ENCODE results near the gene XRRA1. TPM values are rescaled to one million over a fixed set of nuclear protein-coding genes. Genes with fewer than 3 reads are reported as not detected.

Gene XRRA1
- total RNA-seq, 1 donor from 2014 or later = 10.8 TPM

- peak within 1 kb of the TSS; percentile 93 for H3K27ac Mint-ChIP-seq
- H3K4me1 Mint-ChIP-seq (ENCODE audit: low read depth) = peaks cover 28% of the 10 kb centered on the region
- H3K9me3 Mint-ChIP-seq (ENCODE audit: low read depth) = no peaks in the 10 kb centered on the region
Measured at GRCh38 chr11:74988541-74989259, 39.8 kb upstream of the XRRA1 start, which contains the start of gene NEU3. Gene NEU3, plus strand, starts transcription at chr11:74988933. Its CDS starts 128 bp downstream, at chr11:74989061.

GRCh38 chr11:74984730-74985129 is 35.8 kb upstream of the XRRA1 start:
- H3K36me3 Mint-ChIP-seq (ENCODE audit: insufficient read depth) = peaks cover 10% of the 10 kb centered on the region
- no peak for DNase-seq (ENCODE audit: low spot score, unreplicated experiment)
- TF ChIP-seq, protein P1, sequence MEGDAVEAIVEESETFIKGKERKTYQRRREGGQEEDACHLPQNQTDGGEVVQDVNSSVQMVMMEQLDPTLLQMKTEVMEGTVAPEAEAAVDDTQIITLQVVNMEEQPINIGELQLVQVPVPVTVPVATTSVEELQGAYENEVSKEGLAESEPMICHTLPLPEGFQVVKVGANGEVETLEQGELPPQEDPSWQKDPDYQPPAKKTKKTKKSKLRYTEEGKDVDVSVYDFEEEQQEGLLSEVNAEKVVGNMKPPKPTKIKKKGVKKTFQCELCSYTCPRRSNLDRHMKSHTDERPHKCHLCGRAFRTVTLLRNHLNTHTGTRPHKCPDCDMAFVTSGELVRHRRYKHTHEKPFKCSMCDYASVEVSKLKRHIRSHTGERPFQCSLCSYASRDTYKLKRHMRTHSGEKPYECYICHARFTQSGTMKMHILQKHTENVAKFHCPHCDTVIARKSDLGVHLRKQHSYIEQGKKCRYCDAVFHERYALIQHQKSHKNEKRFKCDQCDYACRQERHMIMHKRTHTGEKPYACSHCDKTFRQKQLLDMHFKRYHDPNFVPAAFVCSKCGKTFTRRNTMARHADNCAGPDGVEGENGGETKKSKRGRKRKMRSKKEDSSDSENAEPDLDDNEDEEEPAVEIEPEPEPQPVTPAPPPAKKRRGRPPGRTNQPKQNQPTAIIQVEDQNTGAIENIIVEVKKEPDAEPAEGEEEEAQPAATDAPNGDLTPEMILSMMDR (IDR thresholded peaks at IDR 0.05; ENCODE audit: unreplicated experiment) = no peak
- H3K9me3 Mint-ChIP-seq (ENCODE audit: low read depth) = no peaks in the 10 kb centered on the region
- peaks cover 16% of the 10 kb centered on the region for H3K4me1 Mint-ChIP-seq (ENCODE audit: low read depth)
- H3K4me3 Mint-ChIP-seq (ENCODE audit: low read depth) = no peak overlapping the region
- H3K27me3 Mint-ChIP-seq = no peaks in the 10 kb centered on the region
- H3K27ac Mint-ChIP-seq = peak overlapping the region; percentile 14

More at GRCh38 chr11:74988541-74989259, 39.8 kb upstream of the XRRA1 start, which contains the start of gene NEU3:
- Mint-ChIP-seq H3K36me3 (ENCODE audit: insufficient read depth) (no peaks in the 10 kb centered on the region), H3K27me3 (peaks cover 5% of the 10 kb centered on the region), H3K4me3 (ENCODE audit: low read depth) (peak within 1 kb of the TSS; percentile 96)
- TF ChIP-seq, protein P1 (IDR thresholded peaks at IDR 0.05; ENCODE audit: unreplicated experiment) = no peak
- DNase-seq (ENCODE audit: low spot score, unreplicated experiment) = peak; percentile 34

DNA sequence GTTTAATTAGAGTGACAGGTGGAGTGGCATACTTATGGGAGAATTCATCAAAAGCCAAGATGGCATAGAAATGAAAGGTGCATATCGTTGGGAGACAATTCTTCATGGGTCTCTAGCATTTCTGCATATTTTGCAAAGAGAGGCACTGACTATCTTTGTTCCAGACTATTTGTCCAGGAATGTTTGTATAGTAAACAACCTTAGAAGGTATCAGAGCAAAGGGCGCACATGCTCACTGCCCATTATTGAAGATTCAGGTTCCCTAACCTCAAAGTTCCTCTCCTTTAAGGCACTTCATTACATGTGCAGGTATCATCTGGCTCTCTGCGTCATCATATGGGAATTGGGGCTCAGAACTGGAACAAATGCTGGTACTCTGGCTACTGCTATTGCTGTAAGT is 35.2 kb upstream of the XRRA1 start:
- H3K4me3 Mint-ChIP-seq (ENCODE audit: low read depth) = no peak overlapping the region
- H3K4me1 Mint-ChIP-seq (ENCODE audit: low read depth) = peaks cover 12% of the 10 kb centered on the region
- H3K27me3 Mint-ChIP-seq = no peaks in the 10 kb centered on the region
- peaks cover 12% of the 10 kb centered on the region for H3K36me3 Mint-ChIP-seq (ENCODE audit: insufficient read depth)
- no peak for DNase-seq (ENCODE audit: low spot score, unreplicated experiment)
- no peaks in the 10 kb centered on the region for H3K9me3 Mint-ChIP-seq (ENCODE audit: low read depth)
- TF ChIP-seq, protein P1 (IDR thresholded peaks at IDR 0.05; ENCODE audit: unreplicated experiment) = no peak
- H3K27ac Mint-ChIP-seq = no peak overlapping the region

GRCh38 chr11:74981888-74982287 is 33.0 kb upstream of the XRRA1 start:
- Mint-ChIP-seq H3K27me3 (no peaks in the 10 kb centered on the region), H3K4me1 (ENCODE audit: low read depth) (peaks cover 12% of the 10 kb centered on the region), H3K4me3 (ENCODE audit: low read depth) (no peak overlapping the region), H3K27ac (no peak overlapping the region), H3K9me3 (ENCODE audit: low read depth) (no peaks in the 10 kb centered on the region), H3K36me3 (ENCODE audit: insufficient read depth) (peaks cover 13% of the 10 kb centered on the region)
- no peak for DNase-seq (ENCODE audit: low spot score, unreplicated experiment)
- TF ChIP-seq, protein P1 (IDR thresholded peaks at IDR 0.05; ENCODE audit: unreplicated experiment) = no peak

DNA sequence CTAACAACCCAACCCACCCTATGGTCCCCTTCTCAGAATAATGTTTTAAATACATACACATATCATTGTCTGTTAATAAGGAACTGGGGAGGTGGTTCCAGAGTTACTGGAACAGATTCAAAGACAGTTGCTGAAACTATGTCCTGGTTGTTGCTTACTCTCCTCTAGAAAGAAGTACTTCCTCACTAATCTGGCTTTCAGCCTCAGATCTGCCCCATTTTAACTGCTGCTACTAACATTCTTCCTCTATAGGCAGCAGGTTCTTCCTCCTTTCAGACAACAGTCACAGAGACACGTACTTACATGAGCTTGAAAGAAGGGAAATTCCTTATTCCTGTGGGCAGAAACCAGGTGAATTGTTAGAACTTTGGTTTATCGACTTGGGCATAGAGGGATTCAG is 31.7 kb upstream of the XRRA1 start:
- H3K27ac Mint-ChIP-seq = no peak overlapping the region
- TF ChIP-seq, protein P1 (IDR thresholded peaks at IDR 0.05; ENCODE audit: unreplicated experiment) = no peak

More for the DNA sequence above, 31.7 kb upstream of the XRRA1 start:
- peaks cover 10% of the 10 kb centered on the region for H3K4me1 Mint-ChIP-seq (ENCODE audit: low read depth)
- no peaks in the 10 kb centered on the region for H3K9me3 Mint-ChIP-seq (ENCODE audit: low read depth)
- H3K4me3 Mint-ChIP-seq (ENCODE audit: low read depth) = no peak overlapping the region
- DNase-seq (ENCODE audit: low spot score, unreplicated experiment) = no peak
- H3K36me3 Mint-ChIP-seq (ENCODE audit: insufficient read depth) = peaks cover 18% of the 10 kb centered on the region
- H3K27me3 Mint-ChIP-seq = no peaks in the 10 kb centered on the region

All from progenitor cell of endocrine pancreas (in vitro differentiated cells).